NCI-H2107 treated with DMSO at 0.1 percent for 48 hours (cell line): Measurements from ENCODE around the gene PCDH1.

Source experiments
- DNase-seq: peaks from one replicate; lab custom pipeline; 2025; ENCODE audit not compliant: unreplicated experiment; lab: John Stamatoyannopoulos, UW

Gene PCDH1

DNA sequence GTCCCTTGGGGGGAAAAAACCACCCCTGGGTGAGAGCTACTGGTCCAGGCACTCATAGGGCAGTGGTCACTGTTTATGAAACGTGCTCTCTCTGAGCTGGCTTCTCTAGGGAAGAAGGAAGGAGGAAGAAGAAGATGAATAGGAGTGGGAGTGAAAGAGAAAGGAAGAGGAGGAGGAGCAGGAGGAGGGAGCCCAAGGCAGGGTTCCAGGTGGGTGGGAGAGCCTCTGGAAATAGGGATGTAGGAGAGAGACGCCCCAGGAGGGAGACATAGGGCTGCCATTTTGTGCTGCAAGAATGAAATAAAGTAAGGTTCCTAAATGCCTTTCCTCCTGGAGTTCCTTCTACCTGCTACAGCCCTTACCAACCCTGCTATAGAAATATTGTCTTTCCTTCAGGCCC is 65.7 kb downstream of the PCDH1 start:
- DNase-seq = no peak

DNA sequence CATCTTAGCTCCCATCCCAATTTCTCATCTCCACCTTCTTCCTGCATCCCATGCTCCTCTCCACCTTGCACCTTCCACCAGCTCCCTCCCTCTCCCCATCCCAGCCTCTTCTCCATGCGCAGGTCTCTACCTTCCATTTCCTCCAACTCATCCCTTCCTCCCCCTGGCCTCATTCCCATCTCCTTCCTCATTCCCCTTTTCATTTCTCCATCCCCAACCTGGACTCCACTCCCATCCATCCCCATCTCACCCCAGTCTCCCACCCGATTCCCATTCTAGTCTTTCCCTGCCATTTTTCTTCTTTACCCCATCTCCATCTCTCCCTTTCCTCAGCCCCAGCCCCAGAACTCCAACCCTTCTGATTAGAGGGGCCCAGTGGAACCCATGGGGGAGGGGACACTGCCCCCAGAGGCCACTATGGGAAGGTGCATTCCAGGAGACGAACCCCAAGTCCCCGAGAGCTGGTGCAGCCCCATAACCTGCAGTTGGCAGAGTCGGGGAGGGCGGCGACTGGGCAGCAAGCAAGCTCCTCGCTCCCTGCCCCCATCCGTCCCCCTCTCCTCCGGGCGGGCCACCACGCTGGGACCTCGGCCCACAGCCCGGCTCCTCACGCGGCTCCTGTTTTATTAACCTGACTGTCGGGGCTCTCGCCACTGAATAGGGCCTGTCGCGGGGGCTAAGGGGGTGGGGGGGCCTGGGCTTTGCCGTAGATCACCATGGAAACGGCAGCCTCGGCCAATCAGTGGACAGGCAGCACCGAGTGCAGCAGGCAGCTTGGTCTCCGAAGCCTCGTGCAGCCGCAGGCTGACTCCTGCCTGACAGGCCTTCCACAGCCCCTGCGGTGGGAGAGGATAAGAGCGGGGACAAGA is 66.7 kb downstream of the PCDH1 start:
- no peak for DNase-seq

DNA sequence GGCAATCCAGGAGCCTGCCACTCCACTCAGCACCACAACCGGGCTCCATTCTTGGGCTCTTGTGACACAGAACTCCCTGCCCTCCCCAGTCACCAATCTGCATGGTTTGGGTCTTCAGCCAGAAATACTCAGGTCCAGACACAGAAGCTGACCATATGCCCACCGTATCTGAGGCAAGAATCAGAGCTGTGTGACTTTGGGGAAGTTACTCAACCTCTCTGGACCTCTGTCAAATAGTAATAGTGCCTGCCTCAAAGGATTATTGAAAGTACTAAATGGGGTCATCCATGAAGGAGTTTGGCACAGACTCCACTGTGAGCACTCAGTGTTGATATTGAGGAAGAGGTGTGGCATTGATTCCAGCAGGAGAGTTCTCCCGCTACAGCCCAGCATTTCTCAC is 67.5 kb downstream of the PCDH1 start:
- no peak for DNase-seq

DNA sequence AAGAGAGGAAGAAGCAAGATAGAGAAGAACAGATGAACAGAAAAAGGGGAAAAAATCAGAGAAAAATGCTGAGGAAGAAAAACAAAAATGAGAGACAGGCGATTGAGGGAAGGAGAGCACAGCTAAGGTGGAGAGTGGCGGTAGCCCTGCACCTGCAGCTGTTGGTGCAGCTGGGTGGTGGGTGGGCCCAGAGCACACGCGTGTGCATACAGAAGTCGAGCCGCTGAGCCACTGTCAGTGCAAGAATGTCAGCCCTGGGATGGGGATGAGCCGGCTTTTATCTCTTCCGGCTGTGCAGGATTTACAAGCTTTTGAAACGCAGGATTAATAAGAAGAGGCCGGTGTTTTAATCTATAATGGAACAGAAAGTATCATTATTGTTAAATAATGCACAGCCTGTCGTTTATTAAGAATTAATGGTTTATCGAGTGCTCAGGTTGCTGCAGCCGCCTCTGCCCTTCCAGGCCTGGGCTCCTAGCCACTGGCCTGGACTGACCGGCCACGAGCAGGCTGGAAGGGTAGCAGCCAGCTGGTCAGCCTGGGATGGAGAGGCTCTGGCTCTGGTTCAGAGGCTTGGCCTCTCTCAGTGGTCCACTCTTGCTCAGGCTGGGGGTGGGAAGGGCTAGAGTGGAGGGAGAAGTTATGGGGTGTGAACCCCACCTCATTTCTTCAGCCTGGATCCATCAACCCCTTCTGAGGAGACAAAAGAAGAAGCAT is 68.7 kb downstream of the PCDH1 start:
- DNase-seq = no peak

DNA sequence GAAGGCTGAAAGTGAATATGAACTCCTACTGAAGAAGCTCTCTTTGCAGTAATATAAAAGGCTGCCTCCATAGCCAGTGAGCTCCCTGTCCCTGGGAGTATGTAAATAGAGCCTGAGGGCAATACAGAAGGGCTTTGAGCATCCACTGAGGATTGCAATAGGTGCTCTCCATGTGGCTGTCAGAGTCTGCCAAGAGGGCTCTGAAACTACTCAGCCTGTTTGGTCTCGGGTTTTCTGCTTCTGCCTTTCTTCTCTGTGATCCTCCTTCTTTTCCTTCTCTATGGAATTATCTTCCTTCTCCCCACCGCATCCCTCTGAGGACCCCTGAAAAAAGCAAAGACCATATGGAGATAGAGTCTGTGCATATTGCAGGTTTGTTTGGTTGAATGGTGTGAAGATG is 69.4 kb downstream of the PCDH1 start:
- DNase-seq = no peak

DNA sequence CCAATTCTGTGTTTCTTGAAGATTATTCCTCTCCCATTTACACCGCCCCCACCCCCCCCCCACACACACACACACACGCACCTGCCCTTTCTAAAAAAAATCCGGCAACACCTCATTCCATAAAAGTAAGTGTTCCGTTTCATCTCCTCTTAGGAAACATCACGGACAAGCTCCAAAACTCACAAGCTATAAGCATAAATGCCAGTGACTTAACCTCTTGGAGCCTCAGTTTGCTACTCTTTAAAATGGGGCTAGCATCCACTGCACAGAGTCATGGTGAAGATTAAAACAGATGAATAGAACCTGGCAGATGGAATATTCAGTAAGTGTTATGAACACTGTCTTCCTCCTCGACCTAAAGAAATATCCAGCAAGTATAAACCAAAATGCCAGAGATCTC is 70.5 kb downstream of the PCDH1 start:
- no peak for DNase-seq

DNA sequence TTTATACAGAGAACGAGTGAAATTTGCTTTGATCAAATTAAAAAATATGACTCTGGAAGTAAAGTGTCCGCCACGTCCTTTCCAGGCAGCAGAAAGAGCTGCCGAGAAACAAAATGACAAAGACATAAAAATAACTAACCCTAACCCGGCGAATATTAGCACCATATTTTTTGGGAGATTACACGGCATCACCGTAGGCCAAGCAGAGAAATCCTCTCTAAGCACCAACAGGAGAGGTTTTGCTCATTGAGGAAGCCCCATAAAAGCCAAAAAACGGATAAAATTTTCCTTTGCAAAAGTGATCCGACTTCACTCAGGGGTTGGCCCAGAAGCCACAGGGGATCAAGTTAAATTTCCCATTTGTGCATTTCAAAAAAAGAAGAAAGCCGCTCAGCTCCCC is 70.9 kb downstream of the PCDH1 start:
- no peak for DNase-seq

DNA sequence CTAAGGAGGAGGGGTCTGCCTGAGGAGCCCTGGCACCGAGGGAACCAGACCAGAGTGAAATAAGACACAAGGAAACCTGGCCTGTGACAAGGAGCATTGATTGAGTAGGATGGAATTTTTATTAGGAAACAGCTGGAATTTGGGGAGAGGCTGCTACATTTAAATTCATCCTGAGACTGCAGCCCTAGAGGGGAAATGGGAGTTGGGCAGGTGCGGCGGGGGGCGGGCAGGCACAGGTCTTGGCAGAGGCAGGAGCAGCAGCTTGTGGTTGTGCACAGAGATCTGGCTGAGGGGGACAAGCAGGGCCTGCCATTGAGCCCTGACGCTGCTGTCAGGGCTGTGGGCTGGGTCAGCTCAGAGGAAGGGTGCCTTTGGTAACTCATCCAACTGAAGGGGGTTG is 71.6 kb downstream of the PCDH1 start:
- no peak for DNase-seq

DNA sequence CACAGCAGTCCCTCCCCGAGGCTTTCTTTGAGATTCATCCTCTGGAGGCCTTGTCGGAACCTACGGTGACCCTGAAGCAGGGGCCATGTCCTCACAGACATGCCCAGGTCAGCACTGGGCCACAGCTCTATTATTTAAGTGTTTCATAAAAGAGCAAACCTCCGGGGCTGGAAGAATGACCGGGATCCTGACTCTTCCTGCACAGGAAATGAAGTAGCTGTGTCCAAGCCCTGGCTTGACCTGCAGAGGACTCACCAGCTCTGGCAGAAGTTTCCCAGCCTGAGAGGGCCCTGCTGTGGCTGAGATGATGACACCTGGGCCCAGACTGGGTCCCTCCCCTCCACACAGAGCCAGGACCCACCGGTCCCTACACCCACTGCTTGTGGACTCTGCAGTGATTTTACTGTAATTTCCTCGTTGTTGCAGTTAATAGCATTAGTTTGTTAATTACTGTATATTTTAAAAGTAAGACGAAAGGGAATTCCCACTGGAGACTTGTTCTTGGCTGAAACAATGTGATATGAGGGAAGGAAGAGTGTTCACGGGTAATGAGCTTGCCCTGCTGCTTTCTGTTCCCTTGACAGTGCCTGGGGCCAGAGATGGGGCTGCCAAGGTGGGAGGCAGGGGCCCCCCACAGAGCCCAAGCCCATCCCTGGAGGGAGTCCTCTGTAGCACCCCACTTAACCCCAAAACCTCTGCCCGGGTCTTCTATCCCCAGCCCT is 72.2 kb downstream of the PCDH1 start:
- no peak for DNase-seq

DNA sequence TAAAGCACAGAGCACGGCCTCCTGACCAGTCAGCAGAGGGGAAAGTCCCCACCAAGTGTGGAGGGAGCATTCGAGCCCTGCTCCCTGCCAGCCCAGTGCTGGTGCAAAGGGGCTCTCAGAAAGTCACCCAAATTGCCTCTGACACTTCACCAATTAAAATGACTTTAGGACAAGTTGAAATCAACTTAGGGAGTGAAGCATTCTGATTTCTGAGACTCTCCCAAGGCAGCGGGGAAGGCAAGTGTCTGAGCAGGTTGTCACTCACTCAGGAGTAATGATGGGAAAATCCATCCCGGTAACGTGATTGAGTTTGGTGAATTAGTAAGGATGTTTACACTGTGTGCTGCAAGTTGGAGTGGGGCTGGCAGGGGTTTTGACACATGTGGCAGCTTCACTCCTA is 73.7 kb downstream of the PCDH1 start:
- DNase-seq = no peak
